ENCODE results near the gene RAMACL. TPM values are rescaled to one million over a fixed set of nuclear protein-coding genes. Genes with fewer than 3 reads are reported as not detected.

The RAMACL gene
- total RNA-seq, 4 donors from 2014 or later: 1.5 to 8.1 (median 1.8) TPM; not detected in 1

- Histone ChIP-seq H3K36me3 (no peaks in the 10 kb centered on the region), H3K27me3 (no peaks in the 10 kb centered on the region), H3K27ac (no peak overlapping the region), H3K4me3 (no peak overlapping the region), H3K4me1 (no peaks in the 10 kb centered on the region), H3K9me3 (no peaks in the 10 kb centered on the region)
- peak in 1 of 2 donors; percentile 9 for DNase-seq
- intact Hi-C loops (cut with DNase I; ENCODE audit: low total_unique reads): no loop called here
- TF ChIP-seq POLR2A (IDR thresholded peaks at IDR 0.05): no peak
- no peak for TF ChIP-seq CTCF (IDR thresholded peaks at IDR 0.05)
Observed at GRCh38 chr6:166604328-166604727, 17.9 kb upstream of the RAMACL start.

GRCh38 chr6:166603043-166603690 is 16.7 kb upstream of the RAMACL start:
- H3K9me3 ChIP-seq: no peaks in the 10 kb centered on the region
- H3K4me3 ChIP-seq: no peak overlapping the region
- DNase-seq: peak in 1 of 2 donors; percentile 14
- intact Hi-C loops (cut with DNase I; ENCODE audit: low total_unique reads): no loop called here
- H3K27ac ChIP-seq: no peak overlapping the region
- TF ChIP-seq POLR2A (IDR thresholded peaks at IDR 0.05) (no peak), CTCF (IDR thresholded peaks at IDR 0.05) (no peak)
- no peaks in the 10 kb centered on the region for H3K36me3 ChIP-seq
- H3K27me3 ChIP-seq: no peaks in the 10 kb centered on the region
- peaks cover 0 to 1% of the 10 kb centered on the region in 2 donors for H3K4me1 ChIP-seq

DNA sequence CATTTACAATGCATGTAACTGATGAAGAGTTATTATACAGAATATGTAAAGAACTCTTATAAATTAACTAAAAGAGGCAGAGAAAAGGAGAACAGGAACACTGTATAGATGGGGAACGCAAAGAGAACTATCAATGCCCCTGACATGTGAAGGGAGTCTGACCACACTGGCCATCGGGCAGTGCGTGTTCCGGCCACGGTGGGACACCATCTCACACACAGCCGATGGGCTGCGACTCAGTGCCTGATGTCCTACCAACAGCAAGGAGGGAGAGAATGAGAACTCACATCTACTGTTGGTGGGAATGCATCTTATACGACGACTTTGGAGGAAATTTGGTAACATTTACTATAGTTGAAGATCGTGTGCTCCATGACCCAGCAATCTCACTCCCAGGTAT is 15.5 kb upstream of the RAMACL start:
- intact Hi-C loops (cut with DNase I; ENCODE audit: low total_unique reads): no loop called here
- DNase-seq: no peak
- H3K27me3 ChIP-seq: no peaks in the 10 kb centered on the region
- no peak overlapping the region for H3K4me3 ChIP-seq
- TF ChIP-seq POLR2A (IDR thresholded peaks at IDR 0.05) (no peak), CTCF (IDR thresholded peaks at IDR 0.05) (no peak)
- peaks cover 0 to 6% of the 10 kb centered on the region in 2 donors for H3K4me1 ChIP-seq
- H3K36me3 ChIP-seq: no peaks in the 10 kb centered on the region
- no peak overlapping the region for H3K27ac ChIP-seq
- no peaks in the 10 kb centered on the region for H3K9me3 ChIP-seq

DNA sequence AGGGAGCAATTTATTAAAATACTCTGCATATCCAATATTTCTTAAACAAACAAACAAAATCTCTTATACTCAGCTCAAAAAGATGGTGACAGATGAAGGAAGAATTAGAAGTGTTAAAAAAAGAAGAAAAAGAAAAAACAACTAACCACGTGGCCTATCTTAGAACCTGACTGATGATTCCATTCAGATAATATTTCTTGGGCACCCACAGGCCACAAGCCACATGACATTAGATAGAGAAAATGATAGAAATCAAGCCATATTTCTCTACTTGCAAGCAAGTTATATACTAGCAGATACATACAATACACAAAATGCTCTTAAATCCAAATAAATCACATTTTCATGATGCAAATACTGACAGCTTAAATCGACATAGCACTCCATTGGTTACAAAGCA is 14.5 kb upstream of the RAMACL start:
- no peak overlapping the region for H3K27ac ChIP-seq
- H3K4me3 ChIP-seq: no peak overlapping the region
- no peaks in the 10 kb centered on the region for H3K27me3 ChIP-seq
- intact Hi-C loops (cut with DNase I; ENCODE audit: low total_unique reads): no loop called here
- peak in 1 of 2 donors; percentile 1 for DNase-seq
- H3K36me3 ChIP-seq: no peaks in the 10 kb centered on the region
- H3K4me1 ChIP-seq: peaks cover 0 to 6% of the 10 kb centered on the region in 2 donors
- TF ChIP-seq CTCF (IDR thresholded peaks at IDR 0.05) (no peak), POLR2A (IDR thresholded peaks at IDR 0.05) (no peak)
- no peaks in the 10 kb centered on the region for H3K9me3 ChIP-seq

- no peak for DNase-seq
- peaks cover 0 to 6% of the 10 kb centered on the region in 2 donors for H3K4me1 ChIP-seq
- intact Hi-C loops (cut with DNase I; ENCODE audit: low total_unique reads): no loop called here
- H3K27ac ChIP-seq: peak overlapping the region; percentile 75 to 87
- H3K27me3 ChIP-seq: no peaks in the 10 kb centered on the region
- H3K9me3 ChIP-seq: no peaks in the 10 kb centered on the region
- no peaks in the 10 kb centered on the region for H3K36me3 ChIP-seq
- no peak for TF ChIP-seq POLR2A (IDR thresholded peaks at IDR 0.05)
- TF ChIP-seq CTCF (IDR thresholded peaks at IDR 0.05): no peak
- no peak overlapping the region for H3K4me3 ChIP-seq
Observed at GRCh38 chr6:166599205-166599604, 12.7 kb upstream of the RAMACL start.

Measured in uterus (tissue), 4 donors.